ENCODE measurements around the gene C19orf44. TPM values are rescaled to one million over a fixed set of nuclear protein-coding genes. Genes with fewer than 3 reads are reported as not detected.

The C19orf44 gene
- total and polyA plus RNA-seq, 2 of the 4 experiments (the other 2 are of a cell fraction), result 1.4 to 3.8 TPM

DNA sequence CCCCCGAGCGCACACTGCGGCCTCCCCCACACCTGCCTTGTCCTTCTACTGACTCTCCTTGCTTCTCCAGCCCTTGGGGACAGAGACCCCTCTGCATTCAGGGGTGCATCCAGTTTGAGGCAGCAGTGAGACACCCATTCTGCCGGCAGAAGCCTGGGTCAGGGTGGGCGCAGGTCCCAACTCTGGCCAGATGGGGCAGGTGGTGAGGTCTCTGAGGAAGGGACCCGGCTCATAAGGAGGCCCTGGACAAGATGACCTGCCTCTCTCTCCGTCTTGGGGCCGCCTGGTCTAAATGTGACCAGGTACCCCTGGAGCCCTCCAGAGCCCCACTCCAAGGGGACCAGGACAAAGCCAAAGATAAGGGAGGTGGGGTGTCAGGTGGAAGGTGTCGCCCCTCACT is 39.9 kb downstream of the C19orf44 start:
- no peak for ATAC-seq (ENCODE audit: low read depth)
- dilution Hi-C loops (cut with HindIII; ENCODE audit: low sequenced_read_pairs, unreplicated experiment), result no loop called here
- Histone ChIP-seq H3K56ac (ENCODE audit: extremely low read depth, insufficient read depth, low read length) (no peak overlapping the region), H2AFZ (replicated peaks; ENCODE audit: low read length, poor library complexity) (no peak overlapping the region), H2BK120ac (ENCODE audit: low read depth, low read length) (no peak overlapping the region), H2BK20ac (ENCODE audit: low read depth, low read length) (no peak overlapping the region), H4K5ac (ENCODE audit: low read depth, low read length) (no peak overlapping the region), H3K4me3 (ENCODE audit: insufficient read depth, low read depth, low read length) (no peak overlapping the region), H3K4me2 (ENCODE audit: low read depth, low read length) (no peak overlapping the region), H2BK5ac (ENCODE audit: low read depth, low read length, poor library complexity, severe bottlenecking) (no peak overlapping the region), H3K18ac (ENCODE audit: low read depth, low read length) (no peak overlapping the region), H3K27me3 (ENCODE audit: control insufficient read depth, insufficient read depth, low read length) (no peaks in the 10 kb centered on the region), H3K27ac (ENCODE audit: insufficient read depth, low read length) (no peak overlapping the region), H2BK15ac (ENCODE audit: low read depth, low read length) (no peak overlapping the region), H3K4me1 (ENCODE audit: control insufficient read depth, insufficient read depth, low read length) (peaks cover 2% of the 10 kb centered on the region), H3K14ac (replicated peaks; ENCODE audit: low read depth, low read length) (no peak overlapping the region), H3K9ac (ENCODE audit: low read depth, low read length) (no peak overlapping the region), H3K36me3 (ENCODE audit: control insufficient read depth, insufficient read depth, low read length) (peaks cover 76% of the 10 kb centered on the region), H2AK5ac (ENCODE audit: low read depth, low read length) (no peak overlapping the region), H4K91ac (ENCODE audit: insufficient read depth, low read depth, low read length) (no peak overlapping the region), H3K4ac (ENCODE audit: low read depth, low read length) (no peak overlapping the region), H2AK9ac (replicated peaks; ENCODE audit: low read depth, low read length, poor library complexity) (no peak overlapping the region), H3K9me3 (ENCODE audit: control insufficient read depth, insufficient read depth, low read length) (no peaks in the 10 kb centered on the region), H4K8ac (ENCODE audit: low read depth in 2 of 2, low read length in 2 of 2) (no peak overlapping the region), H3K9me1 (ENCODE audit: insufficient read depth, low read length) (peaks cover 15% of the 10 kb centered on the region; the same call in 1 of the 2 replicates), H3K23ac (ENCODE audit: low read depth, low read length) (no peak overlapping the region), H4K20me1 (ENCODE audit: insufficient read depth, low read length) (peaks cover 66% of the 10 kb centered on the region), H3K79me1 (ENCODE audit: low read depth in 1 of 2, low read length in 2 of 2) (peaks cover 5 to 52% of the 10 kb centered on the region in 2 experiments)
- no peak for DNase-seq
- in situ Hi-C loops (cut with MboI; ENCODE audit: low sequenced_read_pairs), result no loop called here
- ChIA-PET CTCF (no interaction called here), POLR2A (ENCODE audit: unreplicated experiment) (no interaction called here)
- intact Hi-C loops (cut with micrococcal nuclease), result no loop called here
- no TSS peak for BruUV-seq (replicated peaks)
- WGBS, 2 experiments (ENCODE audit: extremely low coverage in 2 of 2, insufficient read length in 1 of 2), result no CpG with 5 or more reads among the region's 9 CpGs
- TF ChIP-seq CEBPB (IDR thresholded peaks at IDR 0.05; ENCODE audit: low read depth, low read length), result no peak
- TF ChIP-seq, protein P1, sequence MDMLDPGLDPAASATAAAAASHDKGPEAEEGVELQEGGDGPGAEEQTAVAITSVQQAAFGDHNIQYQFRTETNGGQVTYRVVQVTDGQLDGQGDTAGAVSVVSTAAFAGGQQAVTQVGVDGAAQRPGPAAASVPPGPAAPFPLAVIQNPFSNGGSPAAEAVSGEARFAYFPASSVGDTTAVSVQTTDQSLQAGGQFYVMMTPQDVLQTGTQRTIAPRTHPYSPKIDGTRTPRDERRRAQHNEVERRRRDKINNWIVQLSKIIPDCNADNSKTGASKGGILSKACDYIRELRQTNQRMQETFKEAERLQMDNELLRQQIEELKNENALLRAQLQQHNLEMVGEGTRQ (IDR thresholded peaks at IDR 0.05; ENCODE audit: low read depth, low read length), result no peak
- TF ChIP-seq MAZ (IDR thresholded peaks at IDR 0.05; ENCODE audit: borderline replicate concordance, low read depth, low read length), result no peak
- no peak for TF ChIP-seq FOS (IDR thresholded peaks at IDR 0.05; ENCODE audit: low read depth, low read length)
- no peak for TF ChIP-seq SMC3 (IDR thresholded peaks at IDR 0.05; ENCODE audit: low read depth, low read length)
- no peak for TF ChIP-seq MAFK (IDR thresholded peaks at IDR 0.05; ENCODE audit: low read depth, low read length)
- TF ChIP-seq, protein P2, sequence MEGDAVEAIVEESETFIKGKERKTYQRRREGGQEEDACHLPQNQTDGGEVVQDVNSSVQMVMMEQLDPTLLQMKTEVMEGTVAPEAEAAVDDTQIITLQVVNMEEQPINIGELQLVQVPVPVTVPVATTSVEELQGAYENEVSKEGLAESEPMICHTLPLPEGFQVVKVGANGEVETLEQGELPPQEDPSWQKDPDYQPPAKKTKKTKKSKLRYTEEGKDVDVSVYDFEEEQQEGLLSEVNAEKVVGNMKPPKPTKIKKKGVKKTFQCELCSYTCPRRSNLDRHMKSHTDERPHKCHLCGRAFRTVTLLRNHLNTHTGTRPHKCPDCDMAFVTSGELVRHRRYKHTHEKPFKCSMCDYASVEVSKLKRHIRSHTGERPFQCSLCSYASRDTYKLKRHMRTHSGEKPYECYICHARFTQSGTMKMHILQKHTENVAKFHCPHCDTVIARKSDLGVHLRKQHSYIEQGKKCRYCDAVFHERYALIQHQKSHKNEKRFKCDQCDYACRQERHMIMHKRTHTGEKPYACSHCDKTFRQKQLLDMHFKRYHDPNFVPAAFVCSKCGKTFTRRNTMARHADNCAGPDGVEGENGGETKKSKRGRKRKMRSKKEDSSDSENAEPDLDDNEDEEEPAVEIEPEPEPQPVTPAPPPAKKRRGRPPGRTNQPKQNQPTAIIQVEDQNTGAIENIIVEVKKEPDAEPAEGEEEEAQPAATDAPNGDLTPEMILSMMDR (conservative IDR thresholded peaks at IDR 0.05; ENCODE audit: low read depth, low read length), result no peak
- no peak for TF ChIP-seq CHD1 (IDR thresholded peaks at IDR 0.05; ENCODE audit: low read depth, low read length)
- TF ChIP-seq RCOR1 (IDR thresholded peaks at IDR 0.05; ENCODE audit: insufficient replicate concordance, low read length), result no peak
- no peak for TF ChIP-seq NFE2L2 (IDR thresholded peaks at IDR 0.05; ENCODE audit: low read depth, low read length)
- TF ChIP-seq RFX5 (IDR thresholded peaks at IDR 0.05; ENCODE audit: low read depth, low read length), result no peak

Data from IMR-90 (cell line).